Heart left ventricle (tissue), 16 donors: ENCODE results near the gene VAT1. TPM values are rescaled to one million over a fixed set of nuclear protein-coding genes. Genes with fewer than 3 reads are reported as not detected.
"Not testable (repeated sequence)": the region's sequence is repeated elsewhere in the genome, so short reads cannot be mapped to it uniquely, and the experiment has no call there.

ENCODE experiments used
- ATAC-seq, 4 donors: fragments of 200-7000 bp; cut with Tn5 transposase; one replicate each; pipeline ENCODE4 v1.9.1; 2020 to 2022; ENCODE audit warnings: moderate library complexity in 4 of 4, mild to moderate bottlenecking in 3 of 4, moderate number of reproducible peaks in 1 of 4
- DNase-seq, 5 donors: peaks; one replicate each; pipeline ENCODE4 v3.0.0-alpha.2; 2020
- H3K27ac ChIP-seq, 12 donors: fragments of 200-600 bp; sonication (generic) in 4 of 12; one replicate each; pipeline versions ENCODE4 v1.5.0 to v1.8.0; 2016 to 2022; ENCODE audit warnings: mild to moderate bottlenecking in 2 of 12
- H3K27me3 ChIP-seq, 9 donors: fragments of 200-600 bp; sonication (generic) in 2 of 9; one replicate each; pipeline versions ENCODE4 v1.5.1 to v1.8.0; 2016 to 2022; ENCODE audit warnings: mild to moderate bottlenecking in 3 of 9
- H3K36me3 ChIP-seq, 9 donors: fragments of 200-600 bp; sonication (generic) in 2 of 9; one replicate each; pipeline versions ENCODE4 v1.5.0 to v1.8.0; 2018 to 2022; ENCODE audit warnings: mild to moderate bottlenecking in 2 of 9
- H3K4me1 ChIP-seq, 12 donors: fragments of 200-600 bp; sonication (generic) in 4 of 12; one replicate each; pipeline versions ENCODE4 v1.5.0 to v1.8.0; 2016 to 2022; ENCODE audit warnings: mild to moderate bottlenecking in 3 of 12
- H3K4me3 ChIP-seq, 12 donors: fragments of 200-600 bp; sonication (generic) in 4 of 12; one replicate each; pipeline versions ENCODE4 v1.5.0 to v1.8.0; 2017 to 2022; ENCODE audit warnings: mild to moderate bottlenecking in 9 of 12, moderate library complexity in 4 of 12
- H3K9me3 ChIP-seq, 12 donors: fragments of 200-600 bp; sonication (generic) in 4 of 12; one replicate each; pipeline versions ENCODE4 v1.5.0 to v1.8.0; 2016 to 2022; ENCODE audit warnings: mild to moderate bottlenecking in 1 of 12
- POLR2A ChIP-seq, 2 donors: fragments of 450-650 bp; IDR thresholded peaks; one replicate each; pipeline ENCODE4 v1.6.1; 2017; ENCODE audit warnings: antibody characterized with exemption in 2 of 2, mild to moderate bottlenecking in 2 of 2, moderate library complexity in 2 of 2
- WGBS, 4 donors: extraction: QIAGEN DNeasy Blood & Tissue Kit in 2 of 4; methylation state at CpG; one replicate each; pipeline versions ENCODE4 v1.1.5 to v1.1.7; 2013 to 2018; 5-methylcytosine and 5-hydroxymethylcytosine counted together
- intact Hi-C, 10 donors: fragments of 100-400 bp; cut with DNase I; formaldehyde crosslinking; loops; one replicate each; pipeline versions ENCODE4 v1.11.1 to v1.14.2; 2022
- polyA plus RNA-seq, 2 donors: library from polyadenylated mRNA; stranded (reverse); fragments of 200-250 nt; gene quantifications; one replicate each; pipeline ENCODE4 v1.2.3, GENCODE V29; 2013
- total RNA-seq, 9 donors: library from RNA; depleted of rRNA in 2 of 9; stranded (reverse); fragments of >200 nt in 2 of 9; fragmentation: NEBNext Ultra II Directional in 3 of 9; extraction: Animal tissue kit (Norgen Biotek cat#: 25700) in 3 of 9; gene quantifications; one replicate each; pipeline versions ENCODE4 v1.1.0 to v1.2.4, GENCODE V29; 2016 to 2023
- TF ChIP-seq, protein P1 (sequence below), 12 donors: fragments of 200-600 bp; sonication (generic) in 4 of 12; IDR thresholded peaks; one replicate each; pipeline versions ENCODE4 v1.5.0 to v1.8.0; 2018 to 2022; ENCODE audit warnings: antibody characterized with exemption in 12 of 12, mild to moderate bottlenecking in 5 of 12
- donor health status: ischemic (EF 13 %, LVEDD 7.1; RV severe dilation, severe dysfunction).
- donor health status: healthy with polysubstance abuse.
- donor health status: DM: no; HTN: yes; CAD: no.
- donor health status: DM: no; HTN: no; CAD: no.
- donor health status: ischemic (EF 25% LVEDD 6.9; RV normal size, moderate dysfunction).
- donor health status: ischemic (EF 25% LVEDD 5.7; RV mildly dilated, moderate dysfunction).
- donor health status: healthy.
- donor health status: DM: yes; HTN: yes; CAD: no.
- donor health status: ischemic (EF 35%, LVEDD 5.7; RV mildly dilated, moderate dysfunction).
- donor health status: nonischemic (EF 11% LVEDD 7.7; RV severe dilation, severe dysfunction).
- donor health status: DM: yes; HTN: yes; CAD: no.
- donor health status: PGD.
- donor health status: ischemic (EF 29% LVEDD 5.4; RV normal size, mild dysfunction).
- donor health status: nonischemic (EF 23%, LVEDD 6.1; RV moderate dilation, normal function).

The VAT1 gene
- total and polyA plus RNA-seq, 11 donors: 64.5 to 138 (median 92.0) TPM

DNA sequence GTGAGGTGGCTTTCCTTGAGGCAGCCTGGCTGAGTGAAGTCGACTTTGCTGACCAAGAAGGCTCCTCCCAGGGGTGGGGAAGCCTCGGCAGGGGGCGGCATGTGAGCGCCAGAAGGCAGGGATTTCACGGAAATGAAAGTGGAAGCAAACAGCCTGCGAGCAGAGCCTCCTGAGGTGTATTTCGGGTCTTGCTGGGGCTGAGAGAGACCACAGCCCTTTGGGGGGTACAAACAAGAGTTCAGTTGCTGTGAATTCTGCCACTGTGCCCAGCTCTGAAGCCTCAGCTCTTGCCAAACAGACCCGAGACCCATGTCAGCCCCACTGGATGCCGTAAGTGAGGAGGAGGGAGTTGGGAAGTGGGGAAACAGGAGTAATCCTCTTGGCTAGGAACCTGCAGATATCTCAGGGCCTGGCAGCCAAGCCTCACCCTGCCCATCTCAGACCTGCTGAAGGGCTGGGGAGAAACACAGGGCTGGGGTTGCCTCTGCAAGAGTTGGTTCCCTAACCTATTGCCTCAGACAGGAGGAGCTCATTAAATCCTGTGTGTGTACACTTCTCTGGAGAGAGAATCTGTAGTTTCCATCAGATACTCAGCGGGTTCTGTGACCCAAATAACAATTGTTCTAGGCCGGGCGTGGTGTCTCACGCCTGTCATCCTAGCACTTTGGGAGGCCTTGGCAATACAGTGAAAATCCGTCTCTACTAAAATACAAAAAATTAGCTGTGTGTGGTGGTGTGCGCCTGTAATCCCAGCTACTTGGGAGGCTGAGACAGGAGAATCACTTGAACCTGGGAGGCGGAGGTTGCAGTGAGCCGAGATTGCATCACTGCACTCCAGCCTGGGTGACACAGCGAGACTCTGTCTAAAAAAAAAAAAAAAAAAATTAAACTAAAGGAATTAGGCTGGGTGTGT, 15.3 kb downstream of the VAT1 start, which contains the start of gene IFI35:
TSS of gene IFI35 (plus strand) at position 146 of the 913 bp plus-strand sequence. CDS start at position 310, 164 bp downstream.
- Histone ChIP-seq H3K4me3 (peak within 1 kb of the TSS; percentile 35 to 90 (median 72)), H3K9me3 (no peaks in the 10 kb centered on the region), H3K36me3 (peaks cover 0 to 44% (median 27%) of the 10 kb centered on the region in 9 donors), H3K27ac (peak within 1 kb of the TSS; percentile 39 to 95 (median 91)), H3K4me1 (peaks cover 2 to 58% (median 28%) of the 10 kb centered on the region in 12 donors), H3K27me3 (no peaks in the 10 kb centered on the region)
- TF ChIP-seq, protein P1, sequence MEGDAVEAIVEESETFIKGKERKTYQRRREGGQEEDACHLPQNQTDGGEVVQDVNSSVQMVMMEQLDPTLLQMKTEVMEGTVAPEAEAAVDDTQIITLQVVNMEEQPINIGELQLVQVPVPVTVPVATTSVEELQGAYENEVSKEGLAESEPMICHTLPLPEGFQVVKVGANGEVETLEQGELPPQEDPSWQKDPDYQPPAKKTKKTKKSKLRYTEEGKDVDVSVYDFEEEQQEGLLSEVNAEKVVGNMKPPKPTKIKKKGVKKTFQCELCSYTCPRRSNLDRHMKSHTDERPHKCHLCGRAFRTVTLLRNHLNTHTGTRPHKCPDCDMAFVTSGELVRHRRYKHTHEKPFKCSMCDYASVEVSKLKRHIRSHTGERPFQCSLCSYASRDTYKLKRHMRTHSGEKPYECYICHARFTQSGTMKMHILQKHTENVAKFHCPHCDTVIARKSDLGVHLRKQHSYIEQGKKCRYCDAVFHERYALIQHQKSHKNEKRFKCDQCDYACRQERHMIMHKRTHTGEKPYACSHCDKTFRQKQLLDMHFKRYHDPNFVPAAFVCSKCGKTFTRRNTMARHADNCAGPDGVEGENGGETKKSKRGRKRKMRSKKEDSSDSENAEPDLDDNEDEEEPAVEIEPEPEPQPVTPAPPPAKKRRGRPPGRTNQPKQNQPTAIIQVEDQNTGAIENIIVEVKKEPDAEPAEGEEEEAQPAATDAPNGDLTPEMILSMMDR (IDR thresholded peaks at IDR 0.05): peak in 10 of 12 donors; percentile 25 to 78 (median 56)
- TF ChIP-seq POLR2A (IDR thresholded peaks at IDR 0.05): peak in 1 of 2 donors; percentile 34
- peak; percentile 80 to 95 (median 85) for ATAC-seq
- WGBS, 4 donors: 29 to 34% (median 34%) methylated on average over 16 to 18 of the region's 18 CpGs
- intact Hi-C loops: loop anchor here in 1 of 10 donors (5.0 kb wide), 1 partner anchor 165 kb away; the partner anchor contains the start of gene NBR1
- peak; percentile 87 to 90 (median 89) for DNase-seq

DNA sequence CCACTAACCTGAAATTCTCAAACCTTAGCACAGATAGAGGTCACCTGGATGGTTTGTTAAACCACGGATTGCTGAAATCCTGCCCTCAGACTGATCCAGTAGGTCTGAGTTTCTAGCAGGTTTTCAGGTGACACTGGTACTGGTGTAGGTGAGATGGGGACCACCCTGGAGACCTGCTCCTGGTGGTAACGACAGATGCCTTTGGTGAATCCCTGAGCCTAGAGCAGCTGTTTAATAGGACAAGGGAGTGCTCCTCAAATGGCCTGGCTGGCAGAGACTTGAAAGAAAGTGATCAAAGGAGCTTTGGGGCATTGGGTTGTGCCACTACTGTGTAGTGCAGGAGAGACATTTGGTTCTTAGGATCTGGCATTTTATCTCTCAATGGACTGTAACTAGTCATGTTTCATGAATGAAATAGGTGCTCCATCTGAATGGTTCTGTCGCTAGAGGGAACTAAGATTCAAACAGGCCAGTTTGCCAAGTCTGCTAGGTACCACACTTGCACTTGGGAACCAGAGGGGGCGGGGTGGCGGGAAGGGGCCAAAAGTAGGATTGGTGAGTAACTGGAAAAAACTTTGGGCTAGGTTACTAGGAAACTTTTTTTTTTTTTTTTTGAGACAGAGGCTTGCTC, 18.5 kb downstream of the VAT1 start:
- Histone ChIP-seq H3K4me1 (peaks cover 7 to 55% (median 21%) of the 10 kb centered on the region in 12 donors), H3K36me3 (peaks cover 0 to 57% (median 50%) of the 10 kb centered on the region in 9 donors), H3K4me3 (no peak overlapping the region), H3K9me3 (no peaks in the 10 kb centered on the region), H3K27me3 (no peaks in the 10 kb centered on the region), H3K27ac (no peak overlapping the region)
- no peak for DNase-seq
- whole genome bisulfite sequencing, 4 donors: 77 to 87% (median 79%) methylated on average over 5 of the region's 5 CpGs
- intact Hi-C loops: loop anchor here in 1 of 10 donors (5.0 kb wide), 1 partner anchor 169 kb away; the partner anchor contains the start of gene NBR1
- no peak for ATAC-seq
- TF ChIP-seq POLR2A (IDR thresholded peaks at IDR 0.05): no peak
- TF ChIP-seq, protein P1 (IDR thresholded peaks at IDR 0.05): no peak

DNA sequence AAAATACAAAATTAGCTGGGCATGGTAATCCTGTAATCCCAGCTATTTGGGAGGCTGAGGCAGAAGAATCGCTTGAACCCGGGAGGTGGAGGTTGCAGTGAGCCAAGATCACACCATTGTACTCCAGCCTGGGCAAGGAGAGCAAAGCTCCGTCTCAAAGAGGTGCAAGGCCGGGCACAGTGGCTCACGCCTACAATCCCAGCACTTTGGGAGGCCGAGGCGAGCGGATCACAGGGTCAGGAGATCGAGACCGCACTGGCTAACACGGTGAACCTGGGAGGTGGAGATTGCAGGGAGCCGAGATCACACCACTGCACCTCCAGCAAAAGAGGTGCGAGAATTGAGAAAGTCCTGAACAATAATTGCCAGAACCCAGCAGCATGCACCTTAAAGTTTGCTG, 21.3 kb downstream of the VAT1 start:
- H3K27ac ChIP-seq, DNase-seq, ATAC-seq, H3K27me3 ChIP-seq, H3K9me3 ChIP-seq, H3K4me3 ChIP-seq: not testable (repeated sequence)
- peaks cover 7 to 40% (median 16%) of the 10 kb centered on the region in 12 donors for H3K4me1 ChIP-seq
- peaks cover 0 to 57% (median 50%) of the 10 kb centered on the region in 9 donors for H3K36me3 ChIP-seq
- intact Hi-C loops: loop anchor here in 1 of 10 donors (5.0 kb wide), 1 partner anchor 171 kb away; the partner anchor contains the start of gene NBR1
- 91 to 95% (median 94%) methylated on average over 13 of the region's 13 CpGs for WGBS, 4 donors

DNA sequence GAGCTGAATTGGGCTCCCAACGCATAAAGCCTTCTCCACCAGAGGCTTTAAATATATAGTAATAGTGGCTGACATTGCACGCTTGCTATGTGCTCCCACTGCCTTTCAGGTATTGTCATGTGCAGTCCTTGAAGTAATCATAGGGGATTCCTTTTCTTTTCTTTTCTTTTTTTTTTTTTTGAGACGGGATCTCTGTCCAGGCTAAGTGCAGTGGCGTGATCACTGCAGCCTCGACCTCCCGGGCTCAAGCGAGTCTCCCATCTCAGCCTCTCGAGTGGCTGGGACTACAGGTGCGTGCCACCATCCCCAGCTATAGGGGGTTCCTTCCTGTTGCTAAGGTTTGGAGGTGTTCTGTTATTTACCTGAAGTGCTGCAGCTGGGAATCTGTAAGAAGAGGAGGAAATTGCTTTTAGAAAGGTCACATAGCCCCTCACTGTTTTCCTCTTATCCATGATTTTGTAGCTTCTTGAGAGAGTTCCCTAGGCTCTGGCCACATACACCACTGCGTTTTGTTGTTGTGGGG, 23.1 kb downstream of the VAT1 start:
- peak overlapping the region in 11 of 12 donors; percentile 57 to 97 (median 87) for H3K27ac ChIP-seq
- no peak for TF ChIP-seq POLR2A (IDR thresholded peaks at IDR 0.05)
- TF ChIP-seq, protein P1 (IDR thresholded peaks at IDR 0.05): no peak
- intact Hi-C loops: loop anchor here in 1 of 10 donors (10.0 kb wide), 2 partner anchors 64 to 414 kb away; no protein-coding TSS in a partner anchor
- ATAC-seq (no peak), DNase-seq (no peak)
- 9 to 16% (median 13%) methylated on average over 10 of the region's 10 CpGs for WGBS, 4 donors
- H3K27me3 ChIP-seq: no peaks in the 10 kb centered on the region
- H3K36me3 ChIP-seq: peaks cover 0 to 55% (median 45%) of the 10 kb centered on the region in 9 donors
- no peaks in the 10 kb centered on the region for H3K9me3 ChIP-seq
- H3K4me1 ChIP-seq: peaks cover 7 to 40% (median 16%) of the 10 kb centered on the region in 12 donors
- H3K4me3 ChIP-seq: peak overlapping the region; percentile 50 to 94 (median 77)
